Mammary epithelial cell (primary cell): ENCODE data around the gene WWC1.

Experiments used
- EZH2 ChIP-seq: IDR thresholded peaks from 2 replicates; pipeline ENCODE4 v1.6.1; 2012; ENCODE audit warnings: low read length, inconsistent platforms, borderline replicate concordance
- TF ChIP-seq, protein P1 (sequence below), 2 donors: IDR thresholded peaks in 1 of 2; conservative IDR thresholded peaks in 1 of 2; 2 replicates each; pipeline ENCODE4 v1.5.1; 2011 to 2012; ENCODE audit warnings: inconsistent platforms in 2 of 2, low read length in 2 of 2, mild to moderate bottlenecking in 2 of 2, control low read depth in 1 of 2, low read depth in 1 of 2; ENCODE audit not compliant: insufficient read depth in 1 of 2; ENCODE audit errors: extremely low read depth in 1 of 2

DNA sequence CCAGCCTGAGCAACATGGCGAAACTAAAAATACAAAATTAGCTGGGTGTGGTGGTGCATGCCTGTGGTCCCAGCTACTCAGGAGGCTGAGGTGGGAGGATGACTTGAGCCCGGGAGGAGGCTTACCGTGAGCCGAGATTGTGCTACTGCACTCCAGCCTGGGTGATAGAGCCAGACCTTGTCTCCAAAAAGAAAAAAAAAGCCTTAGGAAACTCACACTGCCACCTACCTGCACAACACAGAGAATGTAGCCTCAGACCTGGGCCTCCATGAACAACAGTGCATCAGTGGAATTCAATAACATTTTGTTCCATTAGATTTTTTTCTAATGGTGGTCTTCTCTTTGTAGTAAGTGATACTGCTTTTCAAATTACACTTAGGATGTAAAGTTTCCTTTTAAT is 131.0 kb downstream of the WWC1 start:
- TF ChIP-seq, protein P1, sequence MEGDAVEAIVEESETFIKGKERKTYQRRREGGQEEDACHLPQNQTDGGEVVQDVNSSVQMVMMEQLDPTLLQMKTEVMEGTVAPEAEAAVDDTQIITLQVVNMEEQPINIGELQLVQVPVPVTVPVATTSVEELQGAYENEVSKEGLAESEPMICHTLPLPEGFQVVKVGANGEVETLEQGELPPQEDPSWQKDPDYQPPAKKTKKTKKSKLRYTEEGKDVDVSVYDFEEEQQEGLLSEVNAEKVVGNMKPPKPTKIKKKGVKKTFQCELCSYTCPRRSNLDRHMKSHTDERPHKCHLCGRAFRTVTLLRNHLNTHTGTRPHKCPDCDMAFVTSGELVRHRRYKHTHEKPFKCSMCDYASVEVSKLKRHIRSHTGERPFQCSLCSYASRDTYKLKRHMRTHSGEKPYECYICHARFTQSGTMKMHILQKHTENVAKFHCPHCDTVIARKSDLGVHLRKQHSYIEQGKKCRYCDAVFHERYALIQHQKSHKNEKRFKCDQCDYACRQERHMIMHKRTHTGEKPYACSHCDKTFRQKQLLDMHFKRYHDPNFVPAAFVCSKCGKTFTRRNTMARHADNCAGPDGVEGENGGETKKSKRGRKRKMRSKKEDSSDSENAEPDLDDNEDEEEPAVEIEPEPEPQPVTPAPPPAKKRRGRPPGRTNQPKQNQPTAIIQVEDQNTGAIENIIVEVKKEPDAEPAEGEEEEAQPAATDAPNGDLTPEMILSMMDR (conservative IDR thresholded peaks at IDR 0.05 in 1 of 2, IDR thresholded peaks at IDR 0.05 in 1 of 2; ENCODE audit: extremely low read depth in 1 of 2, insufficient read depth in 1 of 2, low read depth in 1 of 2, low read length in 2 of 2), result peak; percentile 22 to 56
- TF ChIP-seq EZH2, result no peak
